K562 (cell line): ENCODE measurements around the gene HNRNPK. TPM values are rescaled to one million over a fixed set of nuclear protein-coding genes. Genes with fewer than 3 reads are reported as not detected.

Source experiments
- MIER1 ChIP-seq: fragments of 450-650 bp; IDR thresholded peaks from 2 replicates; pipeline ENCODE4 v1.6.1; 2016; ENCODE audit warnings: antibody characterized with exemption, mild to moderate bottlenecking, low read depth
- MYBL2 ChIP-seq, 2 experiments: fragments of 450-650 bp in 1 of 2; sonication (generic) in 1 of 2; formaldehyde crosslinking in 1 of 2; IDR thresholded peaks; 2 replicates each; pipeline versions ENCODE4 v1.6.1 to v1.8.1; 2017 to 2022; ENCODE audit warnings: borderline replicate concordance in 1 of 2, inconsistent platforms in 1 of 2, low read depth in 1 of 2, mild to moderate bottlenecking in 1 of 2, missing genetic modification reagents in 1 of 2, moderate library complexity in 1 of 2
- NR2C1 ChIP-seq, 2 experiments: fragments of 450-650 bp; IDR thresholded peaks; 2 replicates each; pipeline ENCODE4 v1.6.1; 2017; ENCODE audit warnings: mild to moderate bottlenecking in 2 of 2, antibody characterized with exemption in 1 of 2, inconsistent platforms in 1 of 2, missing compliant biosample characterization in 1 of 2, missing genetic modification characterization in 1 of 2
- RBM25 ChIP-seq: fragments of 200-400 bp; formaldehyde crosslinking; IDR thresholded peaks from 2 replicates; pipeline ENCODE4 v1.6.1; 2018; ENCODE audit warnings: low read length, low read depth, moderate library complexity; ENCODE audit not compliant: severe bottlenecking
- RCOR1 ChIP-seq, 2 experiments: IDR thresholded peaks; 2 replicates each; pipeline ENCODE4 v1.6.1; 2012; ENCODE audit warnings: low read depth in 2 of 2, low read length in 2 of 2, borderline replicate concordance in 1 of 2, improper control_type of control experiment in 1 of 2
- SMARCE1 ChIP-seq: fragments of 450-650 bp; IDR thresholded peaks from 2 replicates; pipeline ENCODE4 v1.7.1; 2016; ENCODE audit warnings: mild to moderate bottlenecking
- SRF ChIP-seq, 2 experiments: fragments of 250-450, 450-650 bp in 1 of 2; sonication (Bioruptor Pico) in 1 of 2; sonication (generic) in 1 of 2; formaldehyde crosslinking; IDR thresholded peaks; 2 replicates each; pipeline versions ENCODE4 v1.5.0 to v1.5.1; 2020 to 2022; ENCODE audit warnings: mild to moderate bottlenecking in 1 of 2, missing genetic modification reagents in 1 of 2
- TCFL5 ChIP-seq: fragments of 250-450 bp; sonication (Bioruptor Pico); conservative IDR thresholded peaks from 2 replicates; pipeline ENCODE4 v1.6.1; 2021; ENCODE audit warnings: mild to moderate bottlenecking, moderate library complexity, matching md5 sums
- ZNF239 ChIP-seq: fragments of 250-450 bp; sonication (Bioruptor Pico); IDR thresholded peaks from 2 replicates; pipeline ENCODE4 v1.4.0; 2020; ENCODE audit warnings: mild to moderate bottlenecking
- polyA plus RNA-seq, 8 experiments: library from polyadenylated mRNA; depleted of rRNA in 4 of 8; stranded (reverse) in 5 of 8; unstranded in 3 of 8; fragments of >200 nt; fragmentation: Nextera tagmentation in 2 of 8; fragmentation: Illumina TruSeq in 1 of 8; extraction: Ambion mirVana in 2 of 8; extraction: Trizol in 1 of 8; gene quantifications; 2 replicates each; pipeline versions ENCODE4 v1.2.1 to v1.2.3, GENCODE V29; 2011 to 2014; ENCODE audit warnings: inconsistent platforms in 1 of 8, missing spikeins in 1 of 8
- total RNA-seq, 7 experiments: library from RNA; depleted of rRNA in 6 of 7; stranded (reverse); fragments of >200 nt in 6 of 7; fragmentation: Illumina TruSeq in 2 of 7; extraction: Trizol in 2 of 7; gene quantifications; 2 replicates each; pipeline versions ENCODE4 v1.2.1 to v1.2.3, GENCODE V29; 2011 to 2021; ENCODE audit warnings: low replicate concordance in 1 of 7
- TF ChIP-seq, protein P1 (sequence below): IDR thresholded peaks from 2 replicates; pipeline ENCODE4 v1.6.1; 2011; ENCODE audit warnings: borderline replicate concordance, low read depth, mild to moderate bottlenecking, moderate library complexity, low read length; ENCODE audit not compliant: insufficient read depth, poor library complexity, severe bottlenecking
- TF ChIP-seq, protein P2 (sequence below): fragments of 250-450 bp; sonication (Bioruptor Pico); IDR thresholded peaks from 2 replicates; pipeline ENCODE4 v1.8.0; 2022; ENCODE audit warnings: inconsistent platforms, mild to moderate bottlenecking, moderate library complexity, borderline replicate concordance
- TF ChIP-seq, protein P3 (sequence below): fragments of 250-450 bp; sonication (Bioruptor Pico); IDR thresholded peaks from 2 replicates; pipeline ENCODE4 v1.4.0; 2020; ENCODE audit warnings: mild to moderate bottlenecking, moderate library complexity

The HNRNPK gene
- total and polyA plus RNA-seq, 9 of the 15 experiments (the other 6 are each of a cell fraction or from before 2014, with no cell fraction given) = 224 to 883 (median 618) TPM

DNA sequence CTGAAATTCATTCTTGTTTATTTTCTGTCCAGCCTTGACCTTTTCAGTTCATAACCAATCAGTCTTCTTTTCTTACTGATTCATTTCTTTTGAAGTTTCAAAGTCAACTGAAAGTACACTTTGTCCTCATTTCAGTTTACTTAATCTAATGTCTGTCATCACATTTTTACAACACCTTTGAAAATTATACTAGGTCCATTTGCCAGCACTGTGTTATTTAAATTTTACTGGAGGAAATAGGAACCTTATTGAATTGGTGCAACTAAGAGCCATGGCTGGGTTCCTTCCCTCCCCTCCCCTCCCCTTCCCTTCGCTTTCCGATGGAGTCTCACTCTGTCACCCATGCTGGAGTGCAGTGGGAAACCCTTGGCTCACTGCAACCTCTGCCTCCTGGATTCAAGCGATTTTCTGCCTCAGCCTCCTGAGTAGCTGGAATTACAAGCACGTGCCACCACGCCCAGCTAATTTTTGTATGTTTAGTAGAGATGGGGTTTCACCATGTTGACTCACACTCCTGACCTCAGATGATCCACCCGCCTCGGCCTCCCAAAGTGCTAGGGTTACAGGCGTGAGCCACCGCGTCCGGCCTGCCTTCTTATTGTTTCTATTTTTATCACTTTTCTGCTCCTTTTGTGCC lies 6.9 kb upstream of the HNRNPK start (continued):
- no peak for TF ChIP-seq ZNF239 (CRISPR knock-in tag)
- no peak for TF ChIP-seq RBM25
- TF ChIP-seq, protein P1, sequence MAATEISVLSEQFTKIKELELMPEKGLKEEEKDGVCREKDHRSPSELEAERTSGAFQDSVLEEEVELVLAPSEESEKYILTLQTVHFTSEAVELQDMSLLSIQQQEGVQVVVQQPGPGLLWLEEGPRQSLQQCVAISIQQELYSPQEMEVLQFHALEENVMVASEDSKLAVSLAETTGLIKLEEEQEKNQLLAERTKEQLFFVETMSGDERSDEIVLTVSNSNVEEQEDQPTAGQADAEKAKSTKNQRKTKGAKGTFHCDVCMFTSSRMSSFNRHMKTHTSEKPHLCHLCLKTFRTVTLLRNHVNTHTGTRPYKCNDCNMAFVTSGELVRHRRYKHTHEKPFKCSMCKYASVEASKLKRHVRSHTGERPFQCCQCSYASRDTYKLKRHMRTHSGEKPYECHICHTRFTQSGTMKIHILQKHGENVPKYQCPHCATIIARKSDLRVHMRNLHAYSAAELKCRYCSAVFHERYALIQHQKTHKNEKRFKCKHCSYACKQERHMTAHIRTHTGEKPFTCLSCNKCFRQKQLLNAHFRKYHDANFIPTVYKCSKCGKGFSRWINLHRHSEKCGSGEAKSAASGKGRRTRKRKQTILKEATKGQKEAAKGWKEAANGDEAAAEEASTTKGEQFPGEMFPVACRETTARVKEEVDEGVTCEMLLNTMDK = no peak
- TF ChIP-seq MYBL2 (IDR thresholded peaks at IDR 0.05; ENCODE audit: low read depth) = no peak
- TF ChIP-seq MYBL2 (CRISPR knock-in tag; IDR thresholded peaks at IDR 0.05; ENCODE audit: borderline replicate concordance) = no peak
- TF ChIP-seq, protein P2, sequence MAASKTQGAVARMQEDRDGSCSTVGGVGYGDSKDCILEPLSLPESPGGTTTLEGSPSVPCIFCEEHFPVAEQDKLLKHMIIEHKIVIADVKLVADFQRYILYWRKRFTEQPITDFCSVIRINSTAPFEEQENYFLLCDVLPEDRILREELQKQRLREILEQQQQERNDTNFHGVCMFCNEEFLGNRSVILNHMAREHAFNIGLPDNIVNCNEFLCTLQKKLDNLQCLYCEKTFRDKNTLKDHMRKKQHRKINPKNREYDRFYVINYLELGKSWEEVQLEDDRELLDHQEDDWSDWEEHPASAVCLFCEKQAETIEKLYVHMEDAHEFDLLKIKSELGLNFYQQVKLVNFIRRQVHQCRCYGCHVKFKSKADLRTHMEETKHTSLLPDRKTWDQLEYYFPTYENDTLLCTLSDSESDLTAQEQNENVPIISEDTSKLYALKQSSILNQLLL (CRISPR knock-in tag) = no peak
- no peak for TF ChIP-seq SRF (CRISPR knock-in tag; IDR thresholded peaks at IDR 0.05)
- 0 out of 2 replicates have a peak, but pooled peaks have one; percentile 23 for TF ChIP-seq MIER1
- TF ChIP-seq, protein P3, sequence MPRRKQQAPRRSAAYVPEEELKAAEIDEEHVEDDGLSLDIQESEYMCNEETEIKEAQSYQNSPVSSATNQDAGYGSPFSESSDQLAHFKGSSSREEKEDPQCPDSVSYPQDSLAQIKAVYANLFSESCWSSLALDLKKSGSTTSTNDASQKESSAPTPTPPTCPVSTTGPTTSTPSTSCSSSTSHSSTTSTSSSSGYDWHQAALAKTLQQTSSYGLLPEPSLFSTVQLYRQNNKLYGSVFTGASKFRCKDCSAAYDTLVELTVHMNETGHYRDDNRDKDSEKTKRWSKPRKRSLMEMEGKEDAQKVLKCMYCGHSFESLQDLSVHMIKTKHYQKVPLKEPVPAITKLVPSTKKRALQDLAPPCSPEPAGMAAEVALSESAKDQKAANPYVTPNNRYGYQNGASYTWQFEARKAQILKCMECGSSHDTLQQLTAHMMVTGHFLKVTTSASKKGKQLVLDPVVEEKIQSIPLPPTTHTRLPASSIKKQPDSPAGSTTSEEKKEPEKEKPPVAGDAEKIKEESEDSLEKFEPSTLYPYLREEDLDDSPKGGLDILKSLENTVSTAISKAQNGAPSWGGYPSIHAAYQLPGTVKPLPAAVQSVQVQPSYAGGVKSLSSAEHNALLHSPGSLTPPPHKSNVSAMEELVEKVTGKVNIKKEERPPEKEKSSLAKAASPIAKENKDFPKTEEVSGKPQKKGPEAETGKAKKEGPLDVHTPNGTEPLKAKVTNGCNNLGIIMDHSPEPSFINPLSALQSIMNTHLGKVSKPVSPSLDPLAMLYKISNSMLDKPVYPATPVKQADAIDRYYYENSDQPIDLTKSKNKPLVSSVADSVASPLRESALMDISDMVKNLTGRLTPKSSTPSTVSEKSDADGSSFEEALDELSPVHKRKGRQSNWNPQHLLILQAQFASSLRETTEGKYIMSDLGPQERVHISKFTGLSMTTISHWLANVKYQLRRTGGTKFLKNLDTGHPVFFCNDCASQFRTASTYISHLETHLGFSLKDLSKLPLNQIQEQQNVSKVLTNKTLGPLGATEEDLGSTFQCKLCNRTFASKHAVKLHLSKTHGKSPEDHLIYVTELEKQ (CRISPR knock-in tag) = no peak
- TF ChIP-seq SMARCE1 = peak; percentile 71
- TF ChIP-seq RCOR1 (IDR thresholded peaks at IDR 0.05; ENCODE audit: borderline replicate concordance in 1 of 2, low read depth in 2 of 2, low read length in 2 of 2) = peak in 1 of 2 experiments; percentile 37; a peak in 1 of 4 replicates
- peak; percentile 29; the same call in 1 of the 2 replicates for TF ChIP-seq NR2C1 (IDR thresholded peaks at IDR 0.05)
- peak; percentile 18; the same call in 1 of the 2 replicates for TF ChIP-seq NR2C1 (tag; IDR thresholded peaks at IDR 0.05)
- no peak for TF ChIP-seq TCFL5 (CRISPR knock-in tag)
